A549 (cell line): ENCODE results near the gene SLC33A1. TPM values are rescaled to one million over a fixed set of nuclear protein-coding genes. Genes with fewer than 3 reads are reported as not detected.
A peak's percentile ranks its signal among the peaks of the same experiment; 100 is the strongest.

Experiments used
- ATAC-seq, 2 experiments: fragments of 200-7000 bp in 1 of 2; fragments of >200 bp in 1 of 2; cut with Nextera tagmentation in 1 of 2; cut with Tn5 transposase in 1 of 2; 3 replicates each; pipeline versions ENCODE4 v1.8.0 to v1.9.1; 2018 to 2020; ENCODE audit warnings: mild to moderate bottlenecking in 1 of 2, moderate library complexity in 1 of 2
- CTCF ChIA-PET: fragments of 300-600 bp; sonication (Branson Sonifier 250); formaldehyde crosslinking; extraction: SDS; loops from one replicate; lab custom pipeline; 2021; ENCODE audit warnings: antibody characterized with exemption, inconsistent platforms; lab: Yijun Ruan, JAX
- POLR2A ChIA-PET: fragments of 350-600 bp; formaldehyde crosslinking; extraction: SDS; loops from one replicate; lab custom pipeline; 2021; ENCODE audit warnings: antibody characterized with exemption, inconsistent platforms; lab: Yijun Ruan, JAX
- DNase-seq, 2 experiments: peaks; one replicate each; pipeline versions ENCODE4 v3.0.0 to v3.0.0-alpha.2; 2011 to 2016; ENCODE audit warnings: low read depth in 1 of 2, low spot score in 1 of 2
- FAIRE-seq: peaks from 2 replicates; lab custom pipeline; 2011; peaks lifted over from hg19 to GRCh38; lab: Jason Lieb, UNC
- H3K27ac ChIP-seq, 2 experiments: fragments of >200 bp; sonication (Bioruptor Twin); formaldehyde crosslinking; 3 replicates each; pipeline ENCODE4 v1.5.1; 2016 to 2017
- H3K4me1 ChIP-seq: fragments of >200 bp; sonication (Bioruptor Twin); formaldehyde crosslinking; 3 replicates; pipeline ENCODE4 v1.6.1; 2016
- H3K4me2 ChIP-seq: fragments of >200 bp; sonication (Bioruptor Twin); formaldehyde crosslinking; 3 replicates; pipeline ENCODE4 v1.6.1; 2016
- H3K4me3 ChIP-seq: fragments of >200 bp; sonication (Bioruptor Twin); formaldehyde crosslinking; 3 replicates; pipeline ENCODE4 v1.5.1; 2016
- H3K9me3 ChIP-seq: fragments of >200 bp; sonication (Bioruptor Twin); formaldehyde crosslinking; 3 replicates; pipeline ENCODE4 v1.6.1; 2016
- CBX2 ChIP-seq: fragments of 200-600 bp; sonication (generic); IDR thresholded peaks from 2 replicates; pipeline ENCODE4 v1.6.1; 2016; ENCODE audit warnings: low read depth, mild to moderate bottlenecking, borderline replicate concordance
- CBX8 ChIP-seq: fragments of 200-600 bp; sonication (generic); IDR thresholded peaks from 2 replicates; pipeline ENCODE4 v1.6.1; 2016
- CEBPB ChIP-seq, 2 experiments: fragments of >200 bp in 1 of 2; sonication (Bioruptor Twin) in 1 of 2; formaldehyde crosslinking in 1 of 2; IDR thresholded peaks; 2 replicates each; pipeline ENCODE4 v1.6.1; 2012 to 2016
- ESRRA ChIP-seq: fragments of 150-350 bp; IDR thresholded peaks from 2 replicates; pipeline ENCODE4 v1.6.1; 2014; ENCODE audit warnings: mild to moderate bottlenecking, low read length, borderline replicate concordance
- FOSB ChIP-seq: fragments of 250-450 bp; sonication (Bioruptor Pico); IDR thresholded peaks from 2 replicates; pipeline ENCODE4 v1.5.0; 2020; ENCODE audit warnings: mild to moderate bottlenecking, moderate library complexity
- HDAC2 ChIP-seq: fragments of 200-600 bp; sonication (generic); IDR thresholded peaks from 2 replicates; pipeline ENCODE4 v1.6.1; 2016
- HEYL ChIP-seq: fragments of 250-450 bp; sonication (Bioruptor Pico); IDR thresholded peaks from 2 replicates; pipeline ENCODE4 v1.8.0; 2021; ENCODE audit warnings: mild to moderate bottlenecking, moderate library complexity
- HOXA7 ChIP-seq: fragments of 250-450 bp; sonication (Bioruptor Pico); IDR thresholded peaks from 2 replicates; pipeline ENCODE4 v1.5.0; 2020; ENCODE audit warnings: mild to moderate bottlenecking, moderate library complexity
- HOXB5 ChIP-seq: fragments of 250-450 bp; sonication (Bioruptor Pico); IDR thresholded peaks from 2 replicates; pipeline ENCODE4 v1.5.0; 2020; ENCODE audit warnings: mild to moderate bottlenecking, moderate library complexity
- JUNB ChIP-seq: fragments of >200 bp; sonication (Bioruptor Twin); formaldehyde crosslinking; IDR thresholded peaks from 2 replicates; pipeline ENCODE4 v1.6.1; 2016
- KDM1A ChIP-seq: fragments of 200-600 bp; sonication (generic); IDR thresholded peaks from 2 replicates; pipeline ENCODE4 v1.6.1; 2016; ENCODE audit warnings: low read depth, mild to moderate bottlenecking
- KDM5A ChIP-seq: fragments of 200-600 bp; sonication (generic); IDR thresholded peaks from 2 replicates; pipeline ENCODE4 v1.6.1; 2016; ENCODE audit warnings: antibody characterized with exemption, mild to moderate bottlenecking
- MAFK ChIP-seq: fragments of 450-650 bp; IDR thresholded peaks from 2 replicates; pipeline ENCODE4 v1.6.1; 2014; ENCODE audit not compliant: partially characterized antibody
- MYC ChIP-seq: IDR thresholded peaks from 2 replicates; pipeline ENCODE4 v1.6.1; 2012; ENCODE audit warnings: mild to moderate bottlenecking, inconsistent platforms, low read length, improper control_type of control experiment, borderline replicate concordance
- NFE2L2 ChIP-seq: fragments of 150-350 bp; conservative IDR thresholded peaks from 2 replicates; pipeline ENCODE4 v1.6.1; 2014; ENCODE audit warnings: low read length
- RAD21 ChIP-seq, 2 experiments: fragments of >200 bp in 1 of 2; sonication (Bioruptor Twin) in 1 of 2; formaldehyde crosslinking in 1 of 2; IDR thresholded peaks in 1 of 2; conservative IDR thresholded peaks in 1 of 2; 2 replicates in 1 of 2; 3 replicates in 1 of 2; pipeline ENCODE4 v1.6.1; 2012 to 2018; ENCODE audit warnings: inconsistent platforms in 1 of 2
- RNF2 ChIP-seq: fragments of 200-600 bp; sonication (generic); IDR thresholded peaks from 2 replicates; pipeline ENCODE4 v1.6.1; 2016; ENCODE audit warnings: low read depth, mild to moderate bottlenecking, antibody characterized with exemption, moderate library complexity, borderline replicate concordance
- ZNF302 ChIP-seq: fragments of 250-450 bp; sonication (Bioruptor Pico); IDR thresholded peaks from 2 replicates; pipeline ENCODE4 v1.9.0; 2021; ENCODE audit warnings: inconsistent platforms, mild to moderate bottlenecking, moderate library complexity
- WGBS: methylation state at CpG from one replicate; pipeline ENCODE4 v1.1.6; 2017; ENCODE audit errors: missing lambda C conversion rate; 5-methylcytosine and 5-hydroxymethylcytosine counted together
- polyA plus RNA-seq, 4 experiments: library from polyadenylated mRNA; depleted of rRNA in 3 of 4; stranded (reverse); fragments of >200 nt; fragmentation: RNase III in 1 of 4; extraction: RNeasy Plus Mini Kit Qiagen cat#74134 plus additional on column Dnase treatment in 1 of 4; gene quantifications; 2 replicates in 3 of 4; 3 replicates in 1 of 4; pipeline ENCODE4 v1.2.3, GENCODE V29; 2011 to 2017
- TF ChIP-seq, protein P1 (sequence below): fragments of 250-450 bp; sonication (Bioruptor Pico); IDR thresholded peaks from 2 replicates; pipeline ENCODE4 v1.5.0; 2021; ENCODE audit warnings: mild to moderate bottlenecking, moderate library complexity, borderline replicate concordance
- TF ChIP-seq, protein P2 (sequence below): fragments of 250-450 bp; sonication (Bioruptor Pico); IDR thresholded peaks from 2 replicates; pipeline ENCODE4 v1.5.0; 2020; ENCODE audit warnings: low read depth, mild to moderate bottlenecking, moderate library complexity
- TF ChIP-seq, protein P3 (sequence below): fragments of >200 bp; sonication (Bioruptor Twin); formaldehyde crosslinking; IDR thresholded peaks from 3 replicates; pipeline ENCODE4 v1.5.1; 2016

SLC33A1 gene
- polyA plus RNA-seq, 2 of the 4 experiments (the other 2 are of a cell fraction), result 17.0 to 42.6 TPM

DNA sequence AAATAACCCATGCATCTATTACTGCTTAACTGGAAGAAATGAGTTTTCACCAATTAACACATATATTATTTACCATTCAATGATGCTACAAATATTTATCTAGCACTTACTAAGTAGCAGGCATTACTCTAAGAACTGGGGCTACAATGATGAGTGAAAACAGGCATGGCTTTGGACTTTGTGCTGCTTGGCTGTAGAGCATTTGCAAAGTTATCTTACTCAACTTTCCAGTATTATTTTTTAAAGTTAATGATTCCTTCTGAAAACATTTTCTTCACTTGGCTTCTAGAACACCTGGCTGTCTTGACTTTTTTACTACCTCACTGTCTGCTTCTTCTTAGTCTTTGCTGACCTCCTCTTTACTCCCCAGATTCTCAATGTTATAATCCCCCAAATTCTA is 49.9 kb downstream of the SLC33A1 start:
- TF ChIP-seq, protein P1, sequence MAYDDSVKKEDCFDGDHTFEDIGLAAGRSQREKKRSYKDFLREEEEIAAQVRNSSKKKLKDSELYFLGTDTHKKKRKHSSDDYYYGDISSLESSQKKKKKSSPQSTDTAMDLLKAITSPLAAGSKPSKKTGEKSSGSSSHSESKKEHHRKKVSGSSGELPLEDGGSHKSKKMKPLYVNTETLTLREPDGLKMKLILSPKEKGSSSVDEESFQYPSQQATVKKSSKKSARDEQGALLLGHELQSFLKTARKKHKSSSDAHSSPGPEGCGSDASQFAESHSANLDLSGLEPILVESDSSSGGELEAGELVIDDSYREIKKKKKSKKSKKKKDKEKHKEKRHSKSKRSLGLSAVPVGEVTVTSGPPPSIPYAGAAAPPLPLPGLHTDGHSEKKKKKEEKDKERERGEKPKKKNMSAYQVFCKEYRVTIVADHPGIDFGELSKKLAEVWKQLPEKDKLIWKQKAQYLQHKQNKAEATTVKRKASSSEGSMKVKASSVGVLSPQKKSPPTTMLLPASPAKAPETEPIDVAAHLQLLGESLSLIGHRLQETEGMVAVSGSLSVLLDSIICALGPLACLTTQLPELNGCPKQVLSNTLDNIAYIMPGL (CRISPR knock-in tag), result no peak
- no peak for TF ChIP-seq JUNB
- no peak for TF ChIP-seq RAD21 (conservative IDR thresholded peaks at IDR 0.05 in 1 of 2, IDR thresholded peaks at IDR 0.05 in 1 of 2)
- no peak for TF ChIP-seq HEYL
- no peak for TF ChIP-seq HDAC2
- TF ChIP-seq ESRRA, result no peak
- TF ChIP-seq, protein P2, sequence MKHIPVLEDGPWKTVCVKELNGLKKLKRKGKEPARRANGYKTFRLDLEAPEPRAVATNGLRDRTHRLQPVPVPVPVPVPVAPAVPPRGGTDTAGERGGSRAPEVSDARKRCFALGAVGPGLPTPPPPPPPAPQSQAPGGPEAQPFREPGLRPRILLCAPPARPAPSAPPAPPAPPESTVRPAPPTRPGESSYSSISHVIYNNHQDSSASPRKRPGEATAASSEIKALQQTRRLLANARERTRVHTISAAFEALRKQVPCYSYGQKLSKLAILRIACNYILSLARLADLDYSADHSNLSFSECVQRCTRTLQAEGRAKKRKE (CRISPR knock-in tag), result no peak
- no peak for TF ChIP-seq HOXA7 (CRISPR knock-in tag)
- no peak for TF ChIP-seq CBX8
- no peak for TF ChIP-seq MAFK
- no peak for TF ChIP-seq CEBPB (IDR thresholded peaks at IDR 0.05)
- no peak for TF ChIP-seq KDM1A
- TF ChIP-seq FOSB (CRISPR knock-in tag), result no peak
- no peak for TF ChIP-seq RNF2
- TF ChIP-seq ZNF302 (CRISPR knock-in tag), result no peak
- TF ChIP-seq KDM5A, result no peak
- TF ChIP-seq, all 56 proteins: peak for 0
- H3K27ac ChIP-seq, result no peak overlapping the region
- ChIA-PET POLR2A (no interaction called here), CTCF (interaction anchor here (2.4 to 2.8 kb wide), 3 partner anchors 11 to 79 kb away, joined by 8 to 33 read pairs (median 24); no protein-coding TSS in a partner anchor)
- no peak for FAIRE-seq
- H3K9me3 ChIP-seq, result no peaks in the 10 kb centered on the region
- no peak overlapping the region for H3K4me2 ChIP-seq
- H3K4me3 ChIP-seq, result no peak overlapping the region
- no peaks in the 10 kb centered on the region for H3K4me1 ChIP-seq
- no peak for DNase-seq
- ATAC-seq, result no peak

DNA sequence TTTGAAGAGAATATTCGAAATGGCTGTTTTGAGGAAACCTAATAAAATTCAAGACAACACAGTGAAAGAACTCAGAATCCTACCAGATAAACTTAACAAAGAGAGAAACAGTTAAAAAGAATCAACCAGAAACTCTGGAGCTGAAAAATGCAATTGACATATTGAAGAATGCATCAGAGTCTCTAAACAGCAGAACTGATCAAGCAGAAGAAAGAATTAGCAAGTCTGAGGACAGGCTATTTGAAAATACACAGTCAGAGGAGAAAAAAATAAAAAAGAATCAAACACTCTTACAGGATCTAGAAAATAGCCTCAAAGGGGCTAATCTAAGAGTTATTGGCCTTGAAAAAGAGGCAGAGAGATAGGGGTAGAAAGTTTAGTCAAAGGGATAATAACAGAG is 61.7 kb downstream of the SLC33A1 start:
- no peak overlapping the region for H3K4me2 ChIP-seq
- no peak overlapping the region for H3K27ac ChIP-seq
- 60% methylated on average over 1 of the region's 1 CpG for WGBS
- no peaks in the 10 kb centered on the region for H3K9me3 ChIP-seq
- POLR2A ChIA-PET, result no interaction called here
- CTCF ChIA-PET, result no interaction called here
- peaks cover 4% of the 10 kb centered on the region; the same call in 2 of the 3 replicates for H3K4me1 ChIP-seq
- ATAC-seq (no peak), DNase-seq (no peak), FAIRE-seq (no peak)
- H3K4me3 ChIP-seq, result no peak overlapping the region
- TF ChIP-seq HOXA7 (CRISPR knock-in tag), result no peak
- TF ChIP-seq HDAC2, result no peak

DNA sequence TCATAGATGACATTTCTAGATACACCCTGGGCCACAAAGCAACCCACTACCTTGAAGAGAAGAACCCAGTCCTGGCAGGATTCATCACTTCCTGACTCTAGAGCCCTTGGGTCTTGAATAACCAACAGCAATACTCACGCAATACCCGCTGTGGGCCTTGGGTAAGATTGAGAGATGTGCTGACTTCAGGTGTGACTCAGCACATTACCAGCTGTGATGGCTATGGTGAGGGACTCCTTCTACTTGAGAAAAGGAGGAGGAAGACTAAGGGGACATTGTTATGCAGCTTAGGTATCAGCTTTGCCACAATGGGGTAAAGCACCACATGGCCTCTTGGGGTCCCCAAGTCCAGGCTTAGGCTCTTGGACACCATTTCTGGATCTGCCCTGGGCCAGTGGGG is 63.0 kb downstream of the SLC33A1 start:
- no peak for TF ChIP-seq HEYL
- peak; percentile 70 for TF ChIP-seq NFE2L2
- TF ChIP-seq CBX2, result no peak
- TF ChIP-seq, protein P3, sequence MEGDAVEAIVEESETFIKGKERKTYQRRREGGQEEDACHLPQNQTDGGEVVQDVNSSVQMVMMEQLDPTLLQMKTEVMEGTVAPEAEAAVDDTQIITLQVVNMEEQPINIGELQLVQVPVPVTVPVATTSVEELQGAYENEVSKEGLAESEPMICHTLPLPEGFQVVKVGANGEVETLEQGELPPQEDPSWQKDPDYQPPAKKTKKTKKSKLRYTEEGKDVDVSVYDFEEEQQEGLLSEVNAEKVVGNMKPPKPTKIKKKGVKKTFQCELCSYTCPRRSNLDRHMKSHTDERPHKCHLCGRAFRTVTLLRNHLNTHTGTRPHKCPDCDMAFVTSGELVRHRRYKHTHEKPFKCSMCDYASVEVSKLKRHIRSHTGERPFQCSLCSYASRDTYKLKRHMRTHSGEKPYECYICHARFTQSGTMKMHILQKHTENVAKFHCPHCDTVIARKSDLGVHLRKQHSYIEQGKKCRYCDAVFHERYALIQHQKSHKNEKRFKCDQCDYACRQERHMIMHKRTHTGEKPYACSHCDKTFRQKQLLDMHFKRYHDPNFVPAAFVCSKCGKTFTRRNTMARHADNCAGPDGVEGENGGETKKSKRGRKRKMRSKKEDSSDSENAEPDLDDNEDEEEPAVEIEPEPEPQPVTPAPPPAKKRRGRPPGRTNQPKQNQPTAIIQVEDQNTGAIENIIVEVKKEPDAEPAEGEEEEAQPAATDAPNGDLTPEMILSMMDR, result no peak
- no peak for TF ChIP-seq KDM1A
- peak; percentile 88 for TF ChIP-seq MAFK
- no peak for TF ChIP-seq RNF2
- no peak for TF ChIP-seq HOXB5
- no peak for TF ChIP-seq MYC
- ChIA-PET POLR2A (no interaction called here), CTCF (interaction anchor here (0.6 to 2.3 kb wide), 2 partner anchors 15 to 714 kb away, joined by 5 to 12 read pairs; partner anchors contain the start of gene C3orf33)
- DNase-seq (peak in 1 of 2 experiments; percentile 49), ATAC-seq (peak in 1 of 2 experiments; percentile 50; a peak in 2 of 6 replicates), FAIRE-seq (no peak)
- Histone ChIP-seq H3K9me3 (no peaks in the 10 kb centered on the region), H3K27ac (peak overlapping the region; percentile 13 to 31; a peak in 4 of 6 replicates), H3K4me2 (no peak overlapping the region), H3K4me3 (no peak overlapping the region), H3K4me1 (peaks cover 4% of the 10 kb centered on the region; the same call in 2 of the 3 replicates)
- 96% methylated on average over 2 of the region's 2 CpGs for WGBS
